ENCODE results near the gene RANBP10. TPM values are rescaled to one million over a fixed set of nuclear protein-coding genes. Genes with fewer than 3 reads are reported as not detected.
"Not testable (repeated sequence)": the region's sequence is repeated elsewhere in the genome, so short reads cannot be mapped to it uniquely, and the experiment has no call there.

The RANBP10 gene
- total RNA-seq, 3 donors from 2014 or later (not counting 1 experiment from before 2014, with no cell fraction given): 20.9 to 25.8 (median 24.5) TPM

DNA sequence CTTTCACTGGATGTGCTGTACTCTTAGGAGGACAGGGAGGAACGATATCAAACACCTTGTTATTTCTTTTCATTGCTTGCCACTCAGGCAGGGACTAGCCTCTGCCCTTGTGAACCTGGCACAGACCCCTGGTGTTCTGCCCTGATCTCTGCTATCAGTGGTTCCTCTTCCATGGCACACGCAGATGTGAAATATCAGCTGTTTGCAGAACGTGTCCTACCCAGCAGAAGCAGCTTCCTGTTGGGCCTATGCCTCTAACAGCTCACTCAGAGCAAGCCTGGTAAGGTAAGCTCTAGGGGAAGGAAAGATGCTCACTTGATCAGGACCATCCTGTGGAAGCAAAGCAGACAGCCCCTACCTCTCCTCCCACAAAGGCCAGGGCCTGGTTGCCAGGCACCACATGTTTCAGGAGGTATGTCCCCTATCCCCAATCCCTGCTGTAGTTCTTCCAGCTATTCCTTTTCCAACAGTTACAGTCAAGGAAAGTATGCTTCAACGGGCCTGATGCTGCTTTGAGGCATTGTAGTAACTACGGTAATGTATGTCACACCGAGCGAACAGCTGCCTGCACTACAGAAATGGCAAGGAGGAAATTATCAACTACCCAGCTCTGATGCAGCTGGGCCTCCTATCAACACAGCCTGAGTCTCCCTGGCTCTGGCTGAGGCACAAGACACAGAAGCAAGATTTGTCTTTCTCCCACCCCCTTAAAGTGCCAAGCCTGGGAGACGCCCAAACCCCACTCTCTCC, 46.0 kb downstream of the RANBP10 start:
- Mint-ChIP-seq H3K27ac (peak overlapping the region; percentile 59 to 61), H3K9me3 (no peaks in the 10 kb centered on the region), H3K4me1 (peaks cover 17 to 23% of the 10 kb centered on the region in 2 donors), H3K4me3 (no peak overlapping the region), H3K36me3 (no peaks in the 10 kb centered on the region), H3K27me3 (ENCODE audit: low read depth in 2 of 2) (no peaks in the 10 kb centered on the region)
- no peak overlapping the region for H3K27ac ChIP-seq (ENCODE audit: low read length)
- H3K4me3 ChIP-seq (ENCODE audit: low read length): no peak overlapping the region
- peaks cover 9% of the 10 kb centered on the region for H3K36me3 ChIP-seq (ENCODE audit: control insufficient read depth, insufficient read depth, low read length)
- ATAC-seq (no peak), DNase-seq (no peak)
- 60% methylated on average over 8 of the region's 8 CpGs for WGBS (ENCODE audit: insufficient coverage)
- intact Hi-C loops (cut with micrococcal nuclease): no loop called here
- H3K4me1 ChIP-seq (ENCODE audit: control insufficient read depth, insufficient read depth, low read length): peaks cover 11% of the 10 kb centered on the region
- TF ChIP-seq, protein P1, sequence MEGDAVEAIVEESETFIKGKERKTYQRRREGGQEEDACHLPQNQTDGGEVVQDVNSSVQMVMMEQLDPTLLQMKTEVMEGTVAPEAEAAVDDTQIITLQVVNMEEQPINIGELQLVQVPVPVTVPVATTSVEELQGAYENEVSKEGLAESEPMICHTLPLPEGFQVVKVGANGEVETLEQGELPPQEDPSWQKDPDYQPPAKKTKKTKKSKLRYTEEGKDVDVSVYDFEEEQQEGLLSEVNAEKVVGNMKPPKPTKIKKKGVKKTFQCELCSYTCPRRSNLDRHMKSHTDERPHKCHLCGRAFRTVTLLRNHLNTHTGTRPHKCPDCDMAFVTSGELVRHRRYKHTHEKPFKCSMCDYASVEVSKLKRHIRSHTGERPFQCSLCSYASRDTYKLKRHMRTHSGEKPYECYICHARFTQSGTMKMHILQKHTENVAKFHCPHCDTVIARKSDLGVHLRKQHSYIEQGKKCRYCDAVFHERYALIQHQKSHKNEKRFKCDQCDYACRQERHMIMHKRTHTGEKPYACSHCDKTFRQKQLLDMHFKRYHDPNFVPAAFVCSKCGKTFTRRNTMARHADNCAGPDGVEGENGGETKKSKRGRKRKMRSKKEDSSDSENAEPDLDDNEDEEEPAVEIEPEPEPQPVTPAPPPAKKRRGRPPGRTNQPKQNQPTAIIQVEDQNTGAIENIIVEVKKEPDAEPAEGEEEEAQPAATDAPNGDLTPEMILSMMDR (IDR thresholded peaks at IDR 0.05): no peak
- no peaks in the 10 kb centered on the region for H3K9me3 ChIP-seq (ENCODE audit: control insufficient read depth, insufficient read depth, low read length)
- no peaks in the 10 kb centered on the region for H3K27me3 ChIP-seq (ENCODE audit: control insufficient read depth, insufficient read depth, low read length)

- Mint-ChIP-seq H3K4me3 (no peak overlapping the region), H3K27ac (no peak overlapping the region), H3K4me1 (peaks cover 17 to 23% of the 10 kb centered on the region in 2 donors), H3K27me3 (ENCODE audit: low read depth in 2 of 2) (no peaks in the 10 kb centered on the region), H3K9me3 (no peaks in the 10 kb centered on the region), H3K36me3 (no peaks in the 10 kb centered on the region)
- Histone ChIP-seq H3K27ac (ENCODE audit: low read length) (no peak overlapping the region), H3K4me1 (ENCODE audit: control insufficient read depth, insufficient read depth, low read length) (peaks cover 11% of the 10 kb centered on the region), H3K27me3 (ENCODE audit: control insufficient read depth, insufficient read depth, low read length) (no peaks in the 10 kb centered on the region), H3K36me3 (ENCODE audit: control insufficient read depth, insufficient read depth, low read length) (peaks cover 11% of the 10 kb centered on the region), H3K9me3 (ENCODE audit: control insufficient read depth, insufficient read depth, low read length) (no peaks in the 10 kb centered on the region), H3K4me3 (ENCODE audit: low read length) (no peak overlapping the region)
- ATAC-seq (no peak), DNase-seq (no peak)
- TF ChIP-seq, protein P1 (IDR thresholded peaks at IDR 0.05): no peak
- intact Hi-C loops (cut with micrococcal nuclease): no loop called here
- WGBS (ENCODE audit: insufficient coverage): 96% methylated on average over 7 of the region's 7 CpGs
Measured at GRCh38 chr16:67758966-67759365, 47.4 kb downstream of the RANBP10 start.

- no peak overlapping the region for H3K4me3 Mint-ChIP-seq
- H3K9me3 Mint-ChIP-seq: no peaks in the 10 kb centered on the region
- Histone ChIP-seq H3K4me1 (ENCODE audit: control insufficient read depth, insufficient read depth, low read length) (peaks cover 11% of the 10 kb centered on the region), H3K9me3 (ENCODE audit: control insufficient read depth, insufficient read depth, low read length) (no peaks in the 10 kb centered on the region), H3K27me3 (ENCODE audit: control insufficient read depth, insufficient read depth, low read length) (no peaks in the 10 kb centered on the region), H3K4me3 (ENCODE audit: low read length) (no peak overlapping the region), H3K27ac (ENCODE audit: low read length) (no peak overlapping the region), H3K36me3 (ENCODE audit: control insufficient read depth, insufficient read depth, low read length) (peaks cover 11% of the 10 kb centered on the region)
- intact Hi-C loops (cut with micrococcal nuclease): no loop called here
- H3K27me3 Mint-ChIP-seq (ENCODE audit: low read depth in 2 of 2): no peaks in the 10 kb centered on the region
- H3K4me1 Mint-ChIP-seq: peaks cover 17 to 22% of the 10 kb centered on the region in 2 donors
- WGBS (ENCODE audit: insufficient coverage): 96% methylated on average over 3 of the region's 3 CpGs
- TF ChIP-seq, protein P1 (IDR thresholded peaks at IDR 0.05): no peak
- H3K36me3 Mint-ChIP-seq: no peaks in the 10 kb centered on the region
- no peak overlapping the region for H3K27ac Mint-ChIP-seq
- ATAC-seq (no peak), DNase-seq (no peak)
Measured at GRCh38 chr16:67758006-67758405, 48.4 kb downstream of the RANBP10 start.

DNA sequence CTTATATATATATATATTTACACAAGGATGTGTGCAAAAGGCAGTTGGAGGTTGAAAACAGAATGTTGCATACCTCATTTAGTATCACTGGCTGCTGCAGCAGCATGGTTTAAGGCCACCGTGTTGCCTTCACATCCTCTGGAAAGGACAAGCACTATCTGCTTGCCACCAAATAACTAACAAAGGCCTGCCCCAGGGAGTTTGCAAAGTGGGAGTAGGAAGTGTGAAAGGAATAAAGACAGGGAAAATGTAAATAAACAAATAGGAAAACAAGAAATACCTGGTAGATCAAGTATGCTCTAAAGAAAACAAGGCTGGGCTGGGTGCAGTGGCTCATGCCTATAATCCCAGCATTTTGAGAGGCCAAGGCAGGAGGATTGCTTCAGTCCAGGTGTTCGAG, 53.7 kb downstream of the RANBP10 start:
- H3K9me3 ChIP-seq (ENCODE audit: control insufficient read depth, insufficient read depth, low read length): no peaks in the 10 kb centered on the region
- H3K27ac ChIP-seq (ENCODE audit: low read length): no peak overlapping the region
- no peaks in the 10 kb centered on the region for H3K9me3 Mint-ChIP-seq
- H3K27ac Mint-ChIP-seq: no peak overlapping the region
- DNase-seq: no peak
- H3K4me3 Mint-ChIP-seq: no peak overlapping the region
- intact Hi-C loops (cut with micrococcal nuclease): no loop called here
- peaks cover 5 to 11% of the 10 kb centered on the region in 2 donors for H3K4me1 Mint-ChIP-seq
- H3K36me3 Mint-ChIP-seq: no peaks in the 10 kb centered on the region
- H3K36me3 ChIP-seq (ENCODE audit: control insufficient read depth, insufficient read depth, low read length): peaks cover 2% of the 10 kb centered on the region
- no peak overlapping the region for H3K4me3 ChIP-seq (ENCODE audit: low read length)
- TF ChIP-seq, protein P1 (IDR thresholded peaks at IDR 0.05): no peak
- WGBS (ENCODE audit: insufficient coverage): 100% methylated on average over 1 of the region's 2 CpGs
- no peaks in the 10 kb centered on the region for H3K27me3 ChIP-seq (ENCODE audit: control insufficient read depth, insufficient read depth, low read length)
- H3K27me3 Mint-ChIP-seq (ENCODE audit: low read depth in 2 of 2): no peaks in the 10 kb centered on the region
- H3K4me1 ChIP-seq (ENCODE audit: control insufficient read depth, insufficient read depth, low read length): no peaks in the 10 kb centered on the region
- no peak for ATAC-seq

- H3K4me1 Mint-ChIP-seq: peaks cover 5 to 11% of the 10 kb centered on the region in 2 donors
- H3K4me1 ChIP-seq (ENCODE audit: control insufficient read depth, insufficient read depth, low read length); intact Hi-C loops (cut with micrococcal nuclease); H3K27me3 ChIP-seq (ENCODE audit: control insufficient read depth, insufficient read depth, low read length); H3K4me3 ChIP-seq (ENCODE audit: low read length); H3K27ac Mint-ChIP-seq; H3K36me3 Mint-ChIP-seq; H3K27me3 Mint-ChIP-seq (ENCODE audit: low read depth in 2 of 2); H3K9me3 ChIP-seq (ENCODE audit: control insufficient read depth, insufficient read depth, low read length); H3K27ac ChIP-seq (ENCODE audit: low read length); ATAC-seq; H3K4me3 Mint-ChIP-seq; H3K9me3 Mint-ChIP-seq; DNase-seq; H3K36me3 ChIP-seq (ENCODE audit: control insufficient read depth, insufficient read depth, low read length): not testable (repeated sequence)
- 97% methylated on average over 2 of the region's 3 CpGs for WGBS (ENCODE audit: insufficient coverage)
Measured at GRCh38 chr16:67751331-67751730, 55.0 kb downstream of the RANBP10 start.
